ENCODE measurements around the gene RTN4RL2.

The RTN4RL2 gene

DNA sequence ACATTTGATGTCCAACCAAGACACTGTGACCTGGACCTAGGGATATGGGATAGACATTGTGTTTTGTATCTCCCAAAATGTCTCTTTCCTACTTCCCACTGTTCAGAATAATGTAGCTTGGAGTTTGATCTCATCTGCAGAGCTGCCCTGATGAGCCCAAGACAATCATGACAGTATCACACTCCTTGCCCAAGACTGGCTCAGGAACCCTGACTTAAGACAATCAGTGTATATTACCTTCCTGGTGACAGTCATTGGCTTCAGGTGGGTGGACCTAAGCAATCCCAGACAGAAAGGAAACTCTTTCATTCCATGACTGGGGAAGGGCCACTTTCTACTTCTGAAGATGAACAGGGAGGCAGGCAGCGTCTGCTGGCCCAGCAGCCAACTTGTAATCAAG is 14.3 kb upstream of the RTN4RL2 start:
- TF ChIP-seq Cebpa-rat (IDR thresholded peaks at IDR 0.05): no peak

DNA sequence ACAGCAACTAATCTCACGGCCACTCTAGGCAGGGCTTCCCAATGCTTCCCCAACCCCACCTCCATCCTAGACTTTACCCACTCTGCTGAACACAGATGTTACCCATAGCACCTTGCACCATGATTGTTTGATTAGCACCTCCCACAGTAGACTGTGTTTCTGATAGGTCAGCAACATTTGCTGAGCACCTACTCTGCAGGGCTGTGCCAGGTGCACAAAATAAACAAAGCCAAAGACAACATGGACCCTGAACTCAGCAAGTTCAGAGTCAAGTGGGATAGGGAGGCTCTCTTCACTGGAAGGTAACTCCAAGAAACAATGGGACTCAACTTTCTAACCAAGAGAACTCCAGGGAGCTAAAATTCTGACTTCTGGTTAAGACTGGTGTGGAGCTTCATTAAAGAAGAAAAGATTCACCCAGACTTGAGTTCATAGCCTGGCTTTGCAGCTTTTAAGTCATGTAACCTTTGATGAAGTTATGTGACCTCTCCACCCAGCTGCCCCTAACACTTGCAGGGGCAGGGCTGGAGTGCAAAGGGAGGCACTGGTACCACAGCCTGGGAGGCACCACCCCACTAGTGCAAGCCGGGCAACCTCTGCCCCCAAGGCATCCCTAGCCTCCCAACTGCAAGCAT is 6.7 kb upstream of the RTN4RL2 start:
- no peak for TF ChIP-seq Cebpa-rat (IDR thresholded peaks at IDR 0.05)
- Histone ChIP-seq H3K4me1 (peaks cover 10% of the 10 kb centered on the region), H4K20me1 (0 out of 2 replicates have a peak, but pooled peaks cover 6% of the 10 kb centered on the region)

More for the DNA sequence above, 14.3 kb upstream of the RTN4RL2 start:
- H3K4me2 ChIP-seq: no peak overlapping the region
- no peak overlapping the region for H3K27ac ChIP-seq
- H3K36me3 ChIP-seq: no peaks in the 10 kb centered on the region
- no peak overlapping the region for H3K9ac ChIP-seq
- H3K9me3 ChIP-seq: no peaks in the 10 kb centered on the region
- H3K27me3 ChIP-seq: no peaks in the 10 kb centered on the region
- H4K20me1 ChIP-seq: no peaks in the 10 kb centered on the region
- H3K4me3 ChIP-seq: no peak overlapping the region
- H3K4me1 ChIP-seq: no peaks in the 10 kb centered on the region

DNA sequence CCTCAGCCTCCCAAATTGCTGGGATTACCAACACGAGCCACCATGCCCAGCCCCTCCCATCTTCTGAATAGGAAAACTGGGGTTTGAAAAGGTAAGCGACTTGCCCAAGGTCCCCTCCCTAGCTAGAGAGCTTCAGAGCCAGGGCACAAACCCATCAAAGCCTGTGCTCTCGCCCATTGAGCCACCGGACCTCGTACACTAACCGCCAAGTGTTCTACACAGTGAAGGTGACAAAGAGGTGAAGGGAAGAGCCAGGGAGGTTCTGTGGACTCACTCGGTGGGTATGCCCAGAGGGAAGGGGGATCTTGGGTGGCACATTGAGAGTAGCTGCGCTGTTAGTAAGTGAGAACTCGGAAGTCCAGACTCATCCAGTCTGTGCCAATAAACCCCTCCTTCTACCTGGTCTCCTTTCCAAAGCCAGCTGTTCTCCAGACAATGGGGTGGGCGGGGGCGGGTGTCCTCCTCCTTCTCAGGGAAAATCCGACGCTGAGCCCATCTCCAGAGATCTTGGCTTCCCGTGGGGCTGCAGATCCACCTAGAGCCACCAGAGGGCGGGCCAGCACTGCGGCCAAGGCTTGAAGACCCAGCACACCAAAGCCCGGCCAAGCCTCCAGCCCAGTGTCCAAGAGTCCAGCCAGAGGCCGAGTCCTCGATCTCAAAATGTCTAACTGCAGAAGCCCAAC is 3.2 kb upstream of the RTN4RL2 start:
- TF ChIP-seq Cebpa-rat (IDR thresholded peaks at IDR 0.05): no peak
- peaks cover 47% of the 10 kb centered on the region for H3K27me3 ChIP-seq
- H3K4me3 ChIP-seq: no peak overlapping the region
- H3K4me1 ChIP-seq: peaks cover 36% of the 10 kb centered on the region
- no peaks in the 10 kb centered on the region for H3K36me3 ChIP-seq
- peak overlapping the region; percentile 98 for H3K4me2 ChIP-seq
- H3K27ac ChIP-seq: no peak overlapping the region
- H3K9me3 ChIP-seq: no peaks in the 10 kb centered on the region
- peaks cover 21% of the 10 kb centered on the region for H4K20me1 ChIP-seq
- no peak overlapping the region for H3K9ac ChIP-seq

More for the DNA sequence above, 6.7 kb upstream of the RTN4RL2 start:
- Histone ChIP-seq H3K27me3 (peaks cover 14% of the 10 kb centered on the region), H3K36me3 (no peaks in the 10 kb centered on the region), H3K9me3 (no peaks in the 10 kb centered on the region), H3K4me2 (no peak overlapping the region), H3K9ac (no peak overlapping the region), H3K27ac (no peak overlapping the region), H3K4me3 (no peak overlapping the region)

DNA sequence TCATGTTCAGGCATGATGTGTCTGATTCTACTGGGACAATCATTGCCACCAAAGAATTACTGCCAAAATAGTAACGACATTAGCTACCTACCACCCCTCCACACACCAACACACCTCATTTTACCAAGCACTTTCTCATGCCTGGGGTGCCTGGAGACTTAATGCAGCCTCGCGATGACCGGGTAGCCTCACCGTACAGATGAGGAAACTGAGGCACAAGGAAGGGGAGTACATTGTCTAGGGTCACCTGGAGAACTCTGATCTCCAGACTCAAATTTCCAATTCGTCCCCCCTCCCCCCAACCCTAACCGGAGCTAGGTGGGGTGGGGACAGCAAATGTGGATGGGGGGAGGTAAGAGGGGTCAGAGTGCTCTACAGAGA is 2.7 kb upstream of the RTN4RL2 start:
- H3K4me2 ChIP-seq: peak overlapping the region; percentile 98
- H3K4me3 ChIP-seq: no peak overlapping the region

DNA sequence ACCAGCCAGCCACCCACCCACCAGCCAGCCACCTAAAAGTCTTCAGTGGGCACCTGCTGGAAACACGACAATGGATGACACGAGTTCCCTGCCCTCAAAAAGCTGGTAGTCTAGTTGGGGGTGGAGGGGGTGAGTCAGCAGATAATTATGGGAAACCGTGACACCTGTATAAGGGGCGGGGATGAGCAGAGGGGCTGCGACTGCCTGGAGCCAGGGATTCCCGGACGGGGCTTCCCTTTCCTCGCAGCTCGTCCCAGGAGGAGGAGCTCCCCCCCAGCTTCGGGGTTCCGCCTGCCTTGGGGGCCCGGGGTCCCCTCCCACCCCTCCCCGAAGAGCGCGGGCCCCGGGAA is 2.3 kb upstream of the RTN4RL2 start:
- Histone ChIP-seq H3K27ac (no peak overlapping the region), H3K9me3 (no peaks in the 10 kb centered on the region), H3K4me1 (peaks cover 46% of the 10 kb centered on the region), H3K36me3 (no peaks in the 10 kb centered on the region), H4K20me1 (peaks cover 27% of the 10 kb centered on the region), H3K27me3 (peaks cover 51% of the 10 kb centered on the region), H3K4me3 (peak overlapping the region; percentile 76), H3K4me2 (peak overlapping the region; percentile 98), H3K9ac (no peak overlapping the region)
- no peak for TF ChIP-seq Cebpa-rat (IDR thresholded peaks at IDR 0.05)

More for the DNA sequence above, 2.7 kb upstream of the RTN4RL2 start:
- Histone ChIP-seq H3K9me3 (no peaks in the 10 kb centered on the region), H3K4me1 (peaks cover 42% of the 10 kb centered on the region), H3K27ac (no peak overlapping the region), H4K20me1 (peaks cover 26% of the 10 kb centered on the region), H3K27me3 (peaks cover 51% of the 10 kb centered on the region), H3K9ac (no peak overlapping the region), H3K36me3 (no peaks in the 10 kb centered on the region)
- TF ChIP-seq Cebpa-rat (IDR thresholded peaks at IDR 0.05): no peak

DNA sequence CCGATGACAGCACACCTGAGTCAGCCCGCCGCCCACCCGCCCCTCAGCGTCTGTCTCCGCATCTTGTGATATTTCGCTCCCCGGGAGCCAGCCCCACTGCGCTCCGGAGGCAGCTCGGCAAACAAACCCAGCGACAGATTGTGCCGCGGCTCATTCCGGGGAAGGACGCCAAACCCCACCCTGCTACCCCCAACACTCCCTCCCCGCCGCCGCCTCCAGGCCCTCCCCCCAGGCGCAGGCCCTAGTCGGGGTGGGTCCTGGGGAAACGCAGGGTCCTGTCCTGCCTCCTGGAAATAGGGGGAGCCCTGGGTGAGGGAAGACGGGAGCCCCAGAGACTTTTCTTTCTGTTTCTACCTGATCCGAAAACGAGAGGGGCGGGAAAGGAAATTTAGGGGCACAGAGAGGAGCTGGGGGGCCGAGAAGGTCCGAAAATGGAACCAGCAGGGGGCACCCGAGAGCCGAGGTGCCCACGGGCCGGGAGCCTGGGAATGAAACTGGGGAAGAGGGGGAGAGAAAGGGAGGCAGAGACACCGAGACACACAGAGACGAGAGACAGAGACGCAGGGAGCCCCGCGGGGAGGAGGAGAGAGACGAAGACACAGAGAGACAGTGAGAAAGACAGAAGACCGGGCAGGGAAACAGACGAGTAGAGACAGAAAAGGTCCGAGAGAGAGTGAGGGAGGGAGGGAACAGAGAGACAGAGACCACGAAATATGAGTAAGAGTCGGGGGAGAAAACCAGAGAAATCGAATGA is 1.7 kb upstream of the RTN4RL2 start:
- peak overlapping the region; percentile 76 for H3K4me3 ChIP-seq

DNA sequence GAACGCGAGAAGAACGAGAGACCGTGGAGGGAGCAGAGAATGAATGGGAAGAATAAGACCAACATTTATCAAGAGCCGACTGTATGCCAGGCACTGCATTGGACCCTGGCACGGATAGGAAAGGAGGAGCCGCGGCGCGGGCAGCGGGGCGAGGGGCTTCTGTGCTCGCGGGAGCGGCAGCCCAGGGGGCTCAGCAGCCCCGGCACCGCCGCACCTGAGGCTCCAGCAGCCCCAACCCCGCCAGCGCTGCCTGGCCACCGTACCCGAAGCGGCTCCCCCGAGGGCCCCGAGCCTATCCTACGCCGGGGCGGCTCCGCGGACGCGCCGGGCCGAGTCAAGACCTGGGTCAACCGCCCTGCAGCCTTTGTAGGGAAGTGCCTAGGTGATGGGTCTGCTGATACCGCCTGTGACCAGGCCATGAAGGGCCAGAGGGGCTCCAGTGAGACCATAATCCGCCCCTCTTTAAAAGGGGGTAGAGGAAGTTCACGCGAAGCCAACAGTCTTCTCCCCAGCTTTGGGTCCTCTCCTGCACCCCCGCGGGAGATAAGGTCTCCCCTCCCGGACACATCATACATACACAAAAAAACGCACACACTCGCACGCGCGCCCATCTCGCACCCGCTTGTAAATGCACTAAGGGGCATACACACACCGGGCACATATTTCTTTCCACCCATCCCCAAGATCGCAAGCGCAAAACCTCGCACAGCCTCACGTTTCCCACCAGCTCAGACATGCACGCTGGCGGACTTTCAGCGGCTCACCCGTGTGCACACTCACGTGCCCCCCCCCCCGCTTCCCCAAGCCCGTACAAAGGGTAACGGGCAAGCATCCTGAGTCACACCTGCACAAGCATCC is 935 bp upstream of the RTN4RL2 start:
- peaks cover 40% of the 10 kb centered on the region for H4K20me1 ChIP-seq
- H3K36me3 ChIP-seq: no peaks in the 10 kb centered on the region
- H3K4me1 ChIP-seq: peaks cover 59% of the 10 kb centered on the region
- no peak for TF ChIP-seq Cebpa-rat (IDR thresholded peaks at IDR 0.05)
- no peak overlapping the region for H3K27ac ChIP-seq
- H3K4me3 ChIP-seq: peak overlapping the region; percentile 76
- H3K27me3 ChIP-seq: peaks cover 51% of the 10 kb centered on the region
- H3K9me3 ChIP-seq: no peaks in the 10 kb centered on the region
- peak overlapping the region; percentile 98 for H3K4me2 ChIP-seq
- H3K9ac ChIP-seq: no peak overlapping the region

More for the DNA sequence above, 1.7 kb upstream of the RTN4RL2 start:
- no peak for TF ChIP-seq Cebpa-rat (IDR thresholded peaks at IDR 0.05)
- Histone ChIP-seq H4K20me1 (peaks cover 32% of the 10 kb centered on the region), H3K36me3 (no peaks in the 10 kb centered on the region), H3K27ac (no peak overlapping the region), H3K4me1 (peaks cover 51% of the 10 kb centered on the region), H3K9ac (no peak overlapping the region), H3K27me3 (peaks cover 51% of the 10 kb centered on the region), H3K9me3 (no peaks in the 10 kb centered on the region), H3K4me2 (peak overlapping the region; percentile 98)

DNA sequence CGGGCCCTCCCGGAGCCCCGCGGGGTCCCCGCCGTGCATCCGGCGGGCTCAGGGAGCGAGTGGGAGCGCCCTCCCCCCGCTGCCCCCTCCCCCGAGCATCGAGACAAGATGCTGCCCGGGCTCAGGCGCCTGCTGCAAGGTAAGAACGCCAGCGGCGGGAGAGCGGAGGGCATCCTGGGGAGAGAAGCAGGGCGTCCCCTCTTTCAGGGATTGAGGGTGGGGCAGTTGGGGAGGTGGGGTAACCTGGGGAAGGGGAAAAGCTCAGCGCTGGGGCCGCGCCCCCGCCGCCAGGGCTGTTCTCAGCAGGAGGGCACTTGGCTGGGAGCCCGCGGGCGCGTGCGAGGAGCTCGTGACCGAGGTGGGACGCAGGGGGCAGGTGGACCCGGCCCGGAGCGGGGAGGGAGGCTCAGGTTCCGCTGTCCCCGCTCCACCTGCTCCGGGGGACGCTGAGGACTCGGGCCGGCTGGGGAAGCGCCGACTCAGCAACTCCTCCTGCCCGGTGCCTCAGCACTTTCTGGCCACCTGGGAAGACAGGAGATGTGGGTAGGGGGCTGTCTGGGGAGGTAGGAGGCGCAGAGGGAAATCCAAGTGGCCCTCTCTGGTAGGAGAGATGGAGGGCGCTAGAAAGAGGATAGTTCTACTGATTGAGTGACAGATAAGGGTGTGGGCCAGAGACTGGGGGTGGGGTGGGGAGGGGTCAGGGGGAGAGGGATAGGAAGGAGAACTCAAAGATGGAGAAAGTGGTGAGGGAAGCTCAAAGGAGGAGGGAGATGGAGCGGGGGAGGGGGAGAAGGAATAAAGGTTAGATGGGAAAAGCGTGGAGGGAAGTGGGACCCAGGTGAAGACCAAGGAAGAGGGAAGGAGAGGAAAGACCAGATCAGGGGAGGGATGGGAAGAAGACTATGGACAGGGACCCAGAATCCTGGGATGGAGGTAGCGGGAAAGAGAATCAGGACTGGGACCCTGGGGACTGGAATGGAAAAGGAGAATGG is 726 bp downstream of the RTN4RL2 start:
- Histone ChIP-seq H3K27ac (peak overlapping the region; percentile 26; the same call in 1 of the 2 replicates), H3K4me3 (peak overlapping the region; percentile 76)

More for the DNA sequence above, 726 bp downstream of the RTN4RL2 start:
- Histone ChIP-seq H3K27me3 (peaks cover 51% of the 10 kb centered on the region), H3K9me3 (no peaks in the 10 kb centered on the region), H3K36me3 (peaks cover 10% of the 10 kb centered on the region; the same call in 1 of the 2 replicates), H3K9ac (peak overlapping the region; percentile 71), H3K4me1 (peaks cover 67% of the 10 kb centered on the region), H4K20me1 (peaks cover 51% of the 10 kb centered on the region), H3K4me2 (peak overlapping the region; percentile 98)
- TF ChIP-seq Cebpa-rat (IDR thresholded peaks at IDR 0.05): no peak
